ENCODE measurements around the gene CDR2. TPM values are rescaled to one million over a fixed set of nuclear protein-coding genes. Genes with fewer than 3 reads are reported as not detected.

The CDR2 gene
- total and polyA plus RNA-seq, 11 donors: 3.7 to 12.4 (median 6.0) TPM

GRCh38 chr16:22381392-22381791, 7.0 kb upstream of the CDR2 start:
- intact Hi-C loops (cut with DNase I): no loop called here
- Histone ChIP-seq H3K27ac (no peak overlapping the region), H3K27me3 (no peaks in the 10 kb centered on the region), H3K4me3 (no peak overlapping the region), H3K4me1 (peaks cover 0 to 7% (median 0%) of the 10 kb centered on the region in 12 donors), H3K9me3 (no peaks in the 10 kb centered on the region), H3K36me3 (no peaks in the 10 kb centered on the region)
- DNase-seq: no peak
- TF ChIP-seq CTCF (IDR thresholded peaks at IDR 0.05): no peak
- TF ChIP-seq POLR2A (IDR thresholded peaks at IDR 0.05): no peak
- no peak for ATAC-seq

- Histone ChIP-seq H3K4me3 (no peak overlapping the region), H3K36me3 (no peaks in the 10 kb centered on the region), H3K4me1 (peaks cover 0 to 8% (median under 1%) of the 10 kb centered on the region in 12 donors), H3K27me3 (no peaks in the 10 kb centered on the region), H3K27ac (no peak overlapping the region), H3K9me3 (no peaks in the 10 kb centered on the region)
- ATAC-seq (no peak), DNase-seq (no peak)
- intact Hi-C loops (cut with DNase I): no loop called here
- WGBS, 4 donors: 82 to 85% (median 82%) methylated on average over 1 of the region's 1 CpG
- TF ChIP-seq POLR2A (IDR thresholded peaks at IDR 0.05) (no peak), CTCF (IDR thresholded peaks at IDR 0.05) (no peak)
Measured at GRCh38 chr16:22380529-22380928, 6.1 kb upstream of the CDR2 start.

GRCh38 chr16:22379656-22380055, 5.2 kb upstream of the CDR2 start:
- Histone ChIP-seq H3K4me3 (no peak overlapping the region), H3K27me3 (no peaks in the 10 kb centered on the region), H3K4me1 (peaks cover 0 to 14% (median 6%) of the 10 kb centered on the region in 12 donors), H3K36me3 (no peaks in the 10 kb centered on the region), H3K27ac (no peak overlapping the region), H3K9me3 (no peaks in the 10 kb centered on the region)
- WGBS, 4 donors: 97 to 99% (median 98%) methylated on average over 7 of the region's 7 CpGs
- intact Hi-C loops (cut with DNase I): loop anchor here in 6 of 10 donors (10.0 kb wide), 3 partner anchors 45 to 185 kb away; no protein-coding TSS in a partner anchor
- no peak for ATAC-seq
- TF ChIP-seq CTCF (IDR thresholded peaks at IDR 0.05) (no peak), POLR2A (IDR thresholded peaks at IDR 0.05) (no peak)
- no peak for DNase-seq

- no peak for ATAC-seq
- DNase-seq: no peak
- no peaks in the 10 kb centered on the region for H3K27me3 ChIP-seq
- H3K4me1 ChIP-seq: peaks cover 0 to 39% (median 13%) of the 10 kb centered on the region in 12 donors
- WGBS, 4 donors: 95 to 97% (median 96%) methylated on average over 8 of the region's 8 CpGs
- H3K36me3 ChIP-seq: peaks cover 0 to 3% (median 0%) of the 10 kb centered on the region in 9 donors
- no peaks in the 10 kb centered on the region for H3K9me3 ChIP-seq
- no peak overlapping the region for H3K4me3 ChIP-seq
- intact Hi-C loops (cut with DNase I): loop anchor here in 6 of 10 donors (10.0 kb wide), 3 partner anchors 49 to 181 kb away; no protein-coding TSS in a partner anchor
- TF ChIP-seq CTCF (IDR thresholded peaks at IDR 0.05) (no peak), POLR2A (IDR thresholded peaks at IDR 0.05) (no peak)
- H3K27ac ChIP-seq: no peak overlapping the region
Measured at GRCh38 chr16:22375963-22376640, 1.7 kb upstream of the CDR2 start.

Measured in heart left ventricle (tissue), 16 donors.